Ascending aorta (tissue), 2 donors: Measurements from ENCODE around the gene ACR. TPM values are rescaled to one million over a fixed set of nuclear protein-coding genes. Genes with fewer than 3 reads are reported as not detected.

Experiments used
- DNase-seq, 2 donors: peaks; one replicate each; pipeline ENCODE4 v3.0.0-alpha.2; 2019; ENCODE audit warnings: low spot score in 2 of 2
- H3K27ac ChIP-seq, 2 donors: fragments of 200-600 bp; sonication (generic); one replicate each; pipeline ENCODE4 v1.5.1; 2016 to 2017; ENCODE audit warnings: mild to moderate bottlenecking in 1 of 2
- H3K27me3 ChIP-seq: fragments of 200-600 bp; sonication (generic); one replicate; pipeline ENCODE4 v1.5.1; 2017
- H3K36me3 ChIP-seq, 2 donors: fragments of 200-600 bp; sonication (generic); one replicate each; pipeline ENCODE4 v1.5.1; 2016
- H3K4me1 ChIP-seq, 2 donors: fragments of 200-600 bp; sonication (generic); one replicate each; pipeline ENCODE4 v1.5.1; 2016 to 2017; ENCODE audit warnings: mild to moderate bottlenecking in 1 of 2
- H3K4me3 ChIP-seq, 2 donors: fragments of 200-600 bp; sonication (generic); one replicate each; pipeline ENCODE4 v1.5.1; 2016 to 2017; ENCODE audit warnings: mild to moderate bottlenecking in 1 of 2
- H3K9me3 ChIP-seq, 2 donors: fragments of 200-600 bp; sonication (generic); one replicate each; pipeline ENCODE4 v1.5.1; 2016
- CTCF ChIP-seq, 3 experiments: fragments of 200-600 bp in 2 of 3; fragments of 450-650 bp in 1 of 3; sonication (generic) in 2 of 3; IDR thresholded peaks; one replicate each; pipeline ENCODE4 v1.5.1; 2016 to 2019; ENCODE audit warnings: antibody characterized with exemption in 3 of 3, mild to moderate bottlenecking in 1 of 3, moderate library complexity in 1 of 3
- intact Hi-C: fragments of 100-400 bp; cut with DNase I; formaldehyde crosslinking; loops from one replicate; pipeline ENCODE4 v1.15.1; 2023
- total RNA-seq: library from RNA; depleted of rRNA; stranded (reverse); fragments of >200 nt; gene quantifications from one replicate; pipeline ENCODE4 v1.1.0, GENCODE V29; 2016

ACR gene
- total RNA-seq, 1 donor from 2014 or later, result not detected

DNA sequence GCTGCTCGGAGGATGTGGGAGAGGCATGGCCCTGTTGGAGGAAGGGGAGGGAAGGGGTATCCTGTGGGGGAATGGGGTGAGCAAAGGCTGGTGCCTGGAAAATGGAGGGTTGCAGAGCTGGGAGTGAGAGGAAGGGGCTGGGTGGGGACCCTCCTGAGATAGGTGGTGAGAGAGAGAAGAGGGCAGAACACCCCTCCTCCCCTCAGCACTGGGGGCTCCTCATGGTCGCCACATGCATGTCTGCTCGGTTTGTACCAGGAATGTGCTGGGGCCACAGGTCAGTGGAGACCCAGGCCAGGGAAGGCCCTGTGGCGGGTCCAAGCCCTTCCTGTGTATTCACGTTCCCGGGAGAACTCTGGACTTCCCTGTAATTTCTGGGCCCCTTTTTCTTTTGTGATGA lies 27.8 kb upstream of the ACR start:
- Histone ChIP-seq H3K4me3 (no peak overlapping the region), H3K36me3 (no peaks in the 10 kb centered on the region), H3K27me3 (no peaks in the 10 kb centered on the region), H3K4me1 (no peaks in the 10 kb centered on the region), H3K27ac (no peak overlapping the region), H3K9me3 (no peaks in the 10 kb centered on the region)
- intact Hi-C loops, result no loop called here
- DNase-seq, result no peak
- no peak for TF ChIP-seq CTCF (IDR thresholded peaks at IDR 0.05)

DNA sequence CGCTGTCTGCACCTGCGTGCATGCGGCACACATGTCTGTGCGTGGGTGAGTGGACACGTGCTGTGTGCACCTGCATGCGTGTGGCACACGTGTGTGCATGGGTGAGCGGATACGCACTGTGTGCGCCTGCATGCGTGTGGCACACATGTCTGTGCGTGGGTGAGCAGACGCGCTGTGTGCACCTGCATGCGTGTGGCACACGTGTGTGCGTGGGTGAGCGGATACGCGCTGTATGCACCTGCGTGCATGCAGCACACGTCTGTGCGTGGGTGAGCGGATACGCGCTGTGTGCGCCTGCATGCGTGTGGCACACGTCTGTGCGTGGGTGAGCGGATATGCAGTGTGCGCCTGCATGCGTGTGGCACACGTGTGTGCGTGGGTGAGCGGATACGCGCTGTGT lies 27.1 kb upstream of the ACR start:
- Histone ChIP-seq H3K27ac (no peak overlapping the region), H3K4me1 (no peaks in the 10 kb centered on the region), H3K36me3 (no peaks in the 10 kb centered on the region), H3K4me3 (no peak overlapping the region), H3K27me3 (no peaks in the 10 kb centered on the region), H3K9me3 (no peaks in the 10 kb centered on the region)
- intact Hi-C loops, result no loop called here
- no peak for DNase-seq
- TF ChIP-seq CTCF (IDR thresholded peaks at IDR 0.05), result no peak

GRCh38 chr22:50711446-50712340 lies 26.3 kb upstream of the ACR start:
- Histone ChIP-seq H3K4me3 (no peak overlapping the region), H3K4me1 (no peaks in the 10 kb centered on the region), H3K9me3 (no peaks in the 10 kb centered on the region), H3K27me3 (no peaks in the 10 kb centered on the region), H3K27ac (no peak overlapping the region), H3K36me3 (no peaks in the 10 kb centered on the region)
- intact Hi-C loops, result no loop called here
- no peak for DNase-seq
- TF ChIP-seq CTCF (IDR thresholded peaks at IDR 0.05), result no peak

- H3K27me3 ChIP-seq, result no peaks in the 10 kb centered on the region
- TF ChIP-seq CTCF (IDR thresholded peaks at IDR 0.05), result no peak
- no peaks in the 10 kb centered on the region for H3K36me3 ChIP-seq
- no peak for DNase-seq
- H3K27ac ChIP-seq, result no peak overlapping the region
- intact Hi-C loops, result no loop called here
- H3K9me3 ChIP-seq, result no peaks in the 10 kb centered on the region
- no peak overlapping the region for H3K4me3 ChIP-seq
- H3K4me1 ChIP-seq, result no peaks in the 10 kb centered on the region
These were observed 25.5 kb upstream of the ACR start for GRCh38 chr22:50712341-50713007.

GRCh38 chr22:50713008-50713385 lies 25.0 kb upstream of the ACR start:
- Histone ChIP-seq H3K27me3 (no peaks in the 10 kb centered on the region), H3K36me3 (no peaks in the 10 kb centered on the region), H3K4me3 (no peak overlapping the region), H3K27ac (no peak overlapping the region), H3K4me1 (no peaks in the 10 kb centered on the region), H3K9me3 (no peaks in the 10 kb centered on the region)
- intact Hi-C loops, result no loop called here
- TF ChIP-seq CTCF (IDR thresholded peaks at IDR 0.05), result no peak
- no peak for DNase-seq
